CD4-positive, alpha-beta memory T cell (primary cell): ENCODE measurements around the gene ATP2B2. TPM values are rescaled to one million over a fixed set of nuclear protein-coding genes. Genes with fewer than 3 reads are reported as not detected.

Experiments used
- CTCF ChIA-PET: fragments of 350-600 bp; sonication (Branson Sonifier 250); formaldehyde crosslinking; loops from one replicate; lab custom pipeline; 2021; ENCODE audit warnings: inconsistent platforms; ENCODE audit not compliant: partially characterized antibody; lab: Charles Lee
- POLR2A ChIA-PET: fragments of 350-600 bp; sonication (Branson Sonifier 250); formaldehyde crosslinking; loops from one replicate; lab custom pipeline; 2021; ENCODE audit not compliant: partially characterized antibody; lab: Charles Lee
- DNase-seq, 5 donors: peaks; one replicate each; pipeline versions ENCODE4 v3.0.0 to v3.0.0-alpha.2; 2020 to 2022; ENCODE audit warnings: mixed read lengths in 1 of 5
- H3K27ac ChIP-seq: one replicate; pipeline ENCODE4 v1.7.0; 2013; ENCODE audit warnings: low read depth, low read length
- H3K27me3 ChIP-seq: 2 replicates; pipeline ENCODE4 v1.7.0; 2013; ENCODE audit warnings: mild to moderate bottlenecking, low read length, moderate library complexity; ENCODE audit not compliant: insufficient read depth
- H3K36me3 ChIP-seq: 2 replicates; pipeline ENCODE4 v1.7.0; 2013; ENCODE audit warnings: mild to moderate bottlenecking, low read length, moderate library complexity; ENCODE audit not compliant: insufficient read depth
- H3K4me1 ChIP-seq: 2 replicates; pipeline ENCODE4 v1.7.0; 2013; ENCODE audit warnings: mild to moderate bottlenecking, low read length, moderate library complexity; ENCODE audit not compliant: insufficient read depth
- H3K4me3 ChIP-seq, 2 donors: one replicate each; pipeline ENCODE4 v1.7.0; 2013; ENCODE audit warnings: low read length in 2 of 2, mild to moderate bottlenecking in 1 of 2
- H3K9me3 ChIP-seq, 2 donors: one replicate each; pipeline ENCODE4 v1.7.0; 2013; ENCODE audit warnings: low read length in 2 of 2, control low read depth in 1 of 2; ENCODE audit not compliant: control insufficient read depth in 1 of 2
- H3K27ac Mint-ChIP-seq, 7 donors: one replicate each; pipeline ENCODE4 v1.8.0; 2020 to 2021; ENCODE audit warnings: mixed read lengths in 7 of 7, mild to moderate bottlenecking in 6 of 7, inconsistent platforms in 3 of 7, moderate library complexity in 3 of 7
- H3K27me3 Mint-ChIP-seq, 2 donors: one replicate each; pipeline ENCODE4 v1.8.0; 2020 to 2021; ENCODE audit warnings: mixed read lengths in 2 of 2
- H3K36me3 Mint-ChIP-seq, 2 donors: one replicate each; pipeline ENCODE4 v1.8.0; 2020 to 2021; ENCODE audit warnings: mixed read lengths in 2 of 2, inconsistent platforms in 1 of 2, mild to moderate bottlenecking in 1 of 2
- H3K4me1 Mint-ChIP-seq, 4 donors: one replicate each; pipeline ENCODE4 v1.8.0; 2020 to 2021; ENCODE audit warnings: mixed read lengths in 4 of 4, mild to moderate bottlenecking in 1 of 4
- H3K4me3 Mint-ChIP-seq, 8 donors: one replicate each; pipeline ENCODE4 v1.8.0; 2020 to 2021; ENCODE audit warnings: mixed read lengths in 8 of 8, mild to moderate bottlenecking in 7 of 8, moderate library complexity in 6 of 8, inconsistent platforms in 3 of 8
- H3K9me3 Mint-ChIP-seq, 8 donors: one replicate each; pipeline ENCODE4 v1.8.0; 2020 to 2021; ENCODE audit warnings: mixed read lengths in 8 of 8, mild to moderate bottlenecking in 5 of 8, inconsistent platforms in 3 of 8, moderate library complexity in 1 of 8
- intact Hi-C: fragments of 100-400 bp; cut with micrococcal nuclease; formaldehyde crosslinking; loops from one replicate; pipeline ENCODE4 v1.15.1; 2023
- polyA plus RNA-seq, 2 donors: library from polyadenylated mRNA; unstranded; fragments of 300-500 nt; fragmentation: Illumina TruSeq; gene quantifications; one replicate each; pipeline ENCODE4 v1.2.3, GENCODE V29; 2021
- total RNA-seq, 2 experiments: library from RNA; stranded (reverse); gene quantifications; one replicate each; pipeline ENCODE4 v1.2.3, GENCODE V29; 2021

Gene ATP2B2
- total and polyA plus RNA-seq, 4 experiments from 2014 or later, result not detected

GRCh38 chr3:10453431-10454163 lies 51.8 kb downstream of the ATP2B2 start:
- H3K27ac ChIP-seq, result no peak overlapping the region
- no peaks in the 10 kb centered on the region for H3K36me3 Mint-ChIP-seq
- H3K36me3 ChIP-seq, result no peaks in the 10 kb centered on the region
- POLR2A ChIA-PET, result no interaction called here
- H3K4me1 ChIP-seq, result no peaks in the 10 kb centered on the region
- peaks cover 0 to 2% (median 0%) of the 10 kb centered on the region in 4 donors for H3K4me1 Mint-ChIP-seq
- H3K27me3 Mint-ChIP-seq, result peaks cover 9 to 27% of the 10 kb centered on the region in 2 donors
- no peak overlapping the region for H3K4me3 ChIP-seq
- no peaks in the 10 kb centered on the region for H3K9me3 ChIP-seq
- intact Hi-C loops, result no loop called here
- H3K27ac Mint-ChIP-seq, result no peak overlapping the region
- CTCF ChIA-PET, result no interaction called here
- no peak overlapping the region for H3K4me3 Mint-ChIP-seq
- no peak for DNase-seq
- H3K27me3 ChIP-seq, result no peaks in the 10 kb centered on the region
- H3K9me3 Mint-ChIP-seq, result peaks cover 0 to 3% (median 0%) of the 10 kb centered on the region in 8 donors

- ChIA-PET CTCF (no interaction called here), POLR2A (no interaction called here)
- Mint-ChIP-seq H3K27ac (no peak overlapping the region), H3K9me3 (no peaks in the 10 kb centered on the region), H3K27me3 (peaks cover 9 to 21% of the 10 kb centered on the region in 2 donors), H3K4me3 (no peak overlapping the region), H3K36me3 (no peaks in the 10 kb centered on the region), H3K4me1 (peaks cover 0 to 2% (median 0%) of the 10 kb centered on the region in 4 donors)
- no peak overlapping the region for H3K4me3 ChIP-seq
- H3K27me3 ChIP-seq, result no peaks in the 10 kb centered on the region
- intact Hi-C loops, result no loop called here
- no peaks in the 10 kb centered on the region for H3K36me3 ChIP-seq
- H3K4me1 ChIP-seq, result no peaks in the 10 kb centered on the region
- H3K9me3 ChIP-seq, result no peaks in the 10 kb centered on the region
- no peak for DNase-seq
- H3K27ac ChIP-seq, result no peak overlapping the region
Measured at GRCh38 chr3:10450494-10451440, 54.6 kb downstream of the ATP2B2 start.

GRCh38 chr3:10449436-10449835 lies 56.0 kb downstream of the ATP2B2 start:
- no peak overlapping the region for H3K4me3 ChIP-seq
- no peaks in the 10 kb centered on the region for H3K27me3 ChIP-seq
- H3K4me3 Mint-ChIP-seq, result no peak overlapping the region
- intact Hi-C loops, result no loop called here
- no peak for DNase-seq
- H3K36me3 Mint-ChIP-seq, result no peaks in the 10 kb centered on the region
- H3K4me1 Mint-ChIP-seq, result peaks cover 0 to 1% (median under 1%) of the 10 kb centered on the region in 4 donors
- H3K27ac ChIP-seq, result no peak overlapping the region
- H3K27me3 Mint-ChIP-seq, result peaks cover 10 to 13% of the 10 kb centered on the region in 2 donors
- H3K4me1 ChIP-seq, result no peaks in the 10 kb centered on the region
- ChIA-PET POLR2A (no interaction called here), CTCF (no interaction called here)
- H3K9me3 Mint-ChIP-seq, result no peaks in the 10 kb centered on the region
- H3K9me3 ChIP-seq, result no peaks in the 10 kb centered on the region
- H3K36me3 ChIP-seq, result no peaks in the 10 kb centered on the region
- no peak overlapping the region for H3K27ac Mint-ChIP-seq

GRCh38 chr3:10448544-10448943 lies 56.8 kb downstream of the ATP2B2 start:
- Mint-ChIP-seq H3K9me3 (no peaks in the 10 kb centered on the region), H3K4me3 (no peak overlapping the region), H3K27ac (no peak overlapping the region), H3K27me3 (peaks cover 8 to 11% of the 10 kb centered on the region in 2 donors), H3K4me1 (peaks cover 0 to 1% (median 0%) of the 10 kb centered on the region in 4 donors), H3K36me3 (no peaks in the 10 kb centered on the region)
- Histone ChIP-seq H3K9me3 (no peaks in the 10 kb centered on the region), H3K4me3 (no peak overlapping the region), H3K27ac (no peak overlapping the region), H3K4me1 (no peaks in the 10 kb centered on the region), H3K27me3 (no peaks in the 10 kb centered on the region), H3K36me3 (no peaks in the 10 kb centered on the region)
- ChIA-PET CTCF (no interaction called here), POLR2A (no interaction called here)
- intact Hi-C loops, result no loop called here
- no peak for DNase-seq

GRCh38 chr3:10447527-10448260 lies 57.7 kb downstream of the ATP2B2 start:
- intact Hi-C loops, result no loop called here
- Histone ChIP-seq H3K4me1 (no peaks in the 10 kb centered on the region), H3K4me3 (no peak overlapping the region), H3K9me3 (no peaks in the 10 kb centered on the region), H3K36me3 (no peaks in the 10 kb centered on the region), H3K27ac (no peak overlapping the region), H3K27me3 (no peaks in the 10 kb centered on the region)
- peaks cover 8 to 11% of the 10 kb centered on the region in 2 donors for H3K27me3 Mint-ChIP-seq
- DNase-seq, result no peak
- no peaks in the 10 kb centered on the region for H3K36me3 Mint-ChIP-seq
- CTCF ChIA-PET, result interaction anchor here (0.6 kb wide), 1 partner anchor 11 kb away, joined by 3 read pairs; no protein-coding TSS in a partner anchor
- no peaks in the 10 kb centered on the region for H3K9me3 Mint-ChIP-seq
- H3K4me1 Mint-ChIP-seq, result peaks cover 0 to 1% (median 0%) of the 10 kb centered on the region in 4 donors
- POLR2A ChIA-PET, result interaction anchor here (1.0 to 1.6 kb wide), 2 partner anchors 10 to 50 kb away, joined by 3 to 6 read pairs; no protein-coding TSS in a partner anchor
- H3K27ac Mint-ChIP-seq, result no peak overlapping the region
- no peak overlapping the region for H3K4me3 Mint-ChIP-seq

- no peaks in the 10 kb centered on the region for H3K9me3 ChIP-seq
- Mint-ChIP-seq H3K27me3 (peaks cover 7% of the 10 kb centered on the region in 2 donors), H3K4me1 (peaks cover 0 to 1% (median 0%) of the 10 kb centered on the region in 4 donors), H3K36me3 (no peaks in the 10 kb centered on the region), H3K4me3 (no peak overlapping the region), H3K9me3 (no peaks in the 10 kb centered on the region), H3K27ac (no peak overlapping the region)
- H3K27me3 ChIP-seq, result no peaks in the 10 kb centered on the region
- no peak for DNase-seq
- H3K27ac ChIP-seq, result no peak overlapping the region
- no peak overlapping the region for H3K4me3 ChIP-seq
- intact Hi-C loops, result no loop called here
- no peaks in the 10 kb centered on the region for H3K4me1 ChIP-seq
- ChIA-PET CTCF (interaction anchor here (0.6 kb wide), 1 partner anchor 10 kb away, joined by 3 read pairs; no protein-coding TSS in a partner anchor), POLR2A (interaction anchor here (1.0 to 1.6 kb wide), 2 partner anchors 10 to 49 kb away, joined by 3 to 6 read pairs; no protein-coding TSS in a partner anchor)
- H3K36me3 ChIP-seq, result no peaks in the 10 kb centered on the region
Measured at GRCh38 chr3:10447110-10447509, 58.3 kb downstream of the ATP2B2 start.
